22Rv1 (cell line): ENCODE results near the gene SBNO1.

Experiments
- ZFX ChIP-seq: fragments of 450-650 bp; IDR thresholded peaks from 2 replicates; pipeline ENCODE4 v1.6.1; 2017; ENCODE audit warnings: antibody characterized with exemption, borderline replicate concordance
- TF ChIP-seq, protein P1 (sequence below): fragments of 450-650 bp; IDR thresholded peaks from 2 replicates; pipeline ENCODE4 v1.5.1; 2017; ENCODE audit warnings: mild to moderate bottlenecking

DNA sequence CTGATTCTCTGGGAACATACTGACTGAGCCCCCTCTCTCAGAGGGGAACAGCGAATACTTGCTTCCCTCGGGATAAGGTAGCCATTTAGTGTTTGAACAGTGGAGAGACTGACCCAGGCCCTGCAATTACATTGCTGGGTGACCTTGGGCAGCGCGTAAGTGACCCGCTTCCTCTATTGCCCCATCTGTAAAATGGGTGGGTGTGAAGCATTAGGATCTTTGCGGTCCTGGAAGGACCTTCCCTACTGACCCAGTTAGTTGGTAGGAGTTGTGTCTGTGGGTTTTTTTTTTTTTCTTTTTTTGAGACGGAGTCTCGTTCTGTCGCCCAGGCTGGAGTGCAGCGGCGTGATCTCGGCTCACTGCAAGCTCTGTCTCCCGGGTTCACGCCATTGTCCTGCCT, 18.0 kb upstream of the SBNO1 start:
- TF ChIP-seq, protein P1, sequence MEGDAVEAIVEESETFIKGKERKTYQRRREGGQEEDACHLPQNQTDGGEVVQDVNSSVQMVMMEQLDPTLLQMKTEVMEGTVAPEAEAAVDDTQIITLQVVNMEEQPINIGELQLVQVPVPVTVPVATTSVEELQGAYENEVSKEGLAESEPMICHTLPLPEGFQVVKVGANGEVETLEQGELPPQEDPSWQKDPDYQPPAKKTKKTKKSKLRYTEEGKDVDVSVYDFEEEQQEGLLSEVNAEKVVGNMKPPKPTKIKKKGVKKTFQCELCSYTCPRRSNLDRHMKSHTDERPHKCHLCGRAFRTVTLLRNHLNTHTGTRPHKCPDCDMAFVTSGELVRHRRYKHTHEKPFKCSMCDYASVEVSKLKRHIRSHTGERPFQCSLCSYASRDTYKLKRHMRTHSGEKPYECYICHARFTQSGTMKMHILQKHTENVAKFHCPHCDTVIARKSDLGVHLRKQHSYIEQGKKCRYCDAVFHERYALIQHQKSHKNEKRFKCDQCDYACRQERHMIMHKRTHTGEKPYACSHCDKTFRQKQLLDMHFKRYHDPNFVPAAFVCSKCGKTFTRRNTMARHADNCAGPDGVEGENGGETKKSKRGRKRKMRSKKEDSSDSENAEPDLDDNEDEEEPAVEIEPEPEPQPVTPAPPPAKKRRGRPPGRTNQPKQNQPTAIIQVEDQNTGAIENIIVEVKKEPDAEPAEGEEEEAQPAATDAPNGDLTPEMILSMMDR, result no peak
- no peak for TF ChIP-seq ZFX
